Epithelial cell of esophagus (primary cell): ENCODE results near the gene CAPN8.
A peak's percentile ranks its signal among the peaks of the same experiment; 100 is the strongest.

Experiments
- DNase-seq: peaks from one replicate; pipeline ENCODE4 v3.0.0; 2010; ENCODE audit warnings: low read depth
- H3K4me3 ChIP-seq: 2 replicates; pipeline ENCODE4 v1.5.1; 2011; ENCODE audit warnings: mild to moderate bottlenecking, low read length, control low read depth
- CTCF ChIP-seq: IDR thresholded peaks from 2 replicates; pipeline ENCODE4 v1.5.1; 2011; ENCODE audit warnings: low read depth, mild to moderate bottlenecking, low read length, control low read depth, inconsistent platforms; ENCODE audit not compliant: insufficient read depth; ENCODE audit errors: missing control alignments

CAPN8 gene

GRCh38 chr1:223631473-223631872, 34.0 kb downstream of the CAPN8 start:
- no peak overlapping the region for H3K4me3 ChIP-seq
- no peak for TF ChIP-seq CTCF
- peak; percentile 42 for DNase-seq

GRCh38 chr1:223629126-223629457, 36.4 kb downstream of the CAPN8 start:
- no peak overlapping the region for H3K4me3 ChIP-seq
- DNase-seq, result no peak
- no peak for TF ChIP-seq CTCF

- DNase-seq, result peak; percentile 22
Measured at GRCh38 chr1:223628233-223629125, 37.0 kb downstream of the CAPN8 start.

GRCh38 chr1:223622132-223622842, 43.2 kb downstream of the CAPN8 start:
- no peak overlapping the region for H3K4me3 ChIP-seq
- DNase-seq, result no peak
- no peak for TF ChIP-seq CTCF

More at GRCh38 chr1:223628233-223629125, 37.0 kb downstream of the CAPN8 start:
- H3K4me3 ChIP-seq, result no peak overlapping the region
- TF ChIP-seq CTCF, result peak; percentile 58

GRCh38 chr1:223621312-223621734, 44.2 kb downstream of the CAPN8 start:
- DNase-seq, result no peak
- TF ChIP-seq CTCF, result no peak
- no peak overlapping the region for H3K4me3 ChIP-seq

GRCh38 chr1:223620297-223620897, 45.1 kb downstream of the CAPN8 start:
- no peak for DNase-seq
- no peak overlapping the region for H3K4me3 ChIP-seq
- no peak for TF ChIP-seq CTCF
